Measurements from ENCODE around the gene NEMP2. TPM values are rescaled to one million over a fixed set of nuclear protein-coding genes. Genes with fewer than 3 reads are reported as not detected.

The NEMP2 gene
- total RNA-seq, 1 experiment from 2014 or later = 12.0 TPM

DNA sequence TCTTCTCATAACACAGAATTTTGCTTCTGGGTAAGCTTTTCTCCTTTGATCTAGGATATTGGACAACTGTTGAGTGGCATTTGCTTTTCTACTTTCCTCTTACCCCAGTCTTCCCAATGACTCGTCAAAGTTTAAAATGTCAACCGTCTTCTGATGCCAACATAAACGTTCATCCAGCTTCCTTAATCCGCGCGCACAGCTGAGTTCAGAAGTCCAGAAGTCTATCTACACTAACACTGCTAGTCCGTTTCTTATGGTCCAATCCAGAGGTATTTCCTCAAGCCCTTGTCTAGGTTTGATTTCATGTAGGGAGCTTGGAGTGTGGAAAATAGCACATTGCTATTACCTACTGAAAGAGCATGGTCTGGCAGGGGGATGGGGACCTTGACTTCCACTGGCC, 77.7 kb downstream of the NEMP2 start:
- H3K9me3 ChIP-seq (ENCODE audit: control insufficient read depth, insufficient read depth, low read depth, low read length) = no peaks in the 10 kb centered on the region
- in situ Hi-C loops (cut with HindIII; ENCODE audit: low pct_unique_long_range_greater_than_20kb, low sequenced_read_pairs) = no loop called here
- no peaks in the 10 kb centered on the region for H3K36me3 ChIP-seq (ENCODE audit: control insufficient read depth, insufficient read depth, low read length)
- ChIA-PET CTCF (no interaction called here), POLR2A (no interaction called here)
- ATAC-seq = no peak
- TF ChIP-seq, protein P1, sequence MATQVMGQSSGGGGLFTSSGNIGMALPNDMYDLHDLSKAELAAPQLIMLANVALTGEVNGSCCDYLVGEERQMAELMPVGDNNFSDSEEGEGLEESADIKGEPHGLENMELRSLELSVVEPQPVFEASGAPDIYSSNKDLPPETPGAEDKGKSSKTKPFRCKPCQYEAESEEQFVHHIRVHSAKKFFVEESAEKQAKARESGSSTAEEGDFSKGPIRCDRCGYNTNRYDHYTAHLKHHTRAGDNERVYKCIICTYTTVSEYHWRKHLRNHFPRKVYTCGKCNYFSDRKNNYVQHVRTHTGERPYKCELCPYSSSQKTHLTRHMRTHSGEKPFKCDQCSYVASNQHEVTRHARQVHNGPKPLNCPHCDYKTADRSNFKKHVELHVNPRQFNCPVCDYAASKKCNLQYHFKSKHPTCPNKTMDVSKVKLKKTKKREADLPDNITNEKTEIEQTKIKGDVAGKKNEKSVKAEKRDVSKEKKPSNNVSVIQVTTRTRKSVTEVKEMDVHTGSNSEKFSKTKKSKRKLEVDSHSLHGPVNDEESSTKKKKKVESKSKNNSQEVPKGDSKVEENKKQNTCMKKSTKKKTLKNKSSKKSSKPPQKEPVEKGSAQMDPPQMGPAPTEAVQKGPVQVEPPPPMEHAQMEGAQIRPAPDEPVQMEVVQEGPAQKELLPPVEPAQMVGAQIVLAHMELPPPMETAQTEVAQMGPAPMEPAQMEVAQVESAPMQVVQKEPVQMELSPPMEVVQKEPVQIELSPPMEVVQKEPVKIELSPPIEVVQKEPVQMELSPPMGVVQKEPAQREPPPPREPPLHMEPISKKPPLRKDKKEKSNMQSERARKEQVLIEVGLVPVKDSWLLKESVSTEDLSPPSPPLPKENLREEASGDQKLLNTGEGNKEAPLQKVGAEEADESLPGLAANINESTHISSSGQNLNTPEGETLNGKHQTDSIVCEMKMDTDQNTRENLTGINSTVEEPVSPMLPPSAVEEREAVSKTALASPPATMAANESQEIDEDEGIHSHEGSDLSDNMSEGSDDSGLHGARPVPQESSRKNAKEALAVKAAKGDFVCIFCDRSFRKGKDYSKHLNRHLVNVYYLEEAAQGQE (IDR thresholded peaks at IDR 0.05; ENCODE audit: insufficient read depth in 1 of 2, low read depth in 2 of 2, low read length in 1 of 2) = no peak
- TF ChIP-seq SIN3A (IDR thresholded peaks at IDR 0.05; ENCODE audit: borderline replicate concordance, insufficient read depth, low read depth, low read length) (no peak), TCF7L2 (IDR thresholded peaks at IDR 0.05; ENCODE audit: low read depth, low read length) (no peak), CTCF (IDR thresholded peaks at IDR 0.05) (no peak), POLR2AphosphoS5 (IDR thresholded peaks at IDR 0.05; ENCODE audit: low read depth, low read length) (no peak)
- DNase-seq (ENCODE audit: low read depth, low spot score) = no peak
- H3K4me1 ChIP-seq (ENCODE audit: control insufficient read depth, insufficient read depth, low read length) = no peaks in the 10 kb centered on the region
- no peak overlapping the region for H3K4me3 ChIP-seq (ENCODE audit: low read depth in 2 of 2, low read length in 2 of 2)
- no peak overlapping the region for H3K27ac ChIP-seq (ENCODE audit: low read length)
- intact Hi-C loops (cut with micrococcal nuclease; ENCODE audit: unreplicated experiment) = no loop called here
- no peaks in the 10 kb centered on the region for H3K27me3 ChIP-seq (ENCODE audit: control insufficient read depth, insufficient read depth, low read length)
- no TSS peak for BruUV-seq (replicated peaks)

- in situ Hi-C loops (cut with HindIII; ENCODE audit: low pct_unique_long_range_greater_than_20kb, low sequenced_read_pairs) (no loop called here), intact Hi-C loops (cut with micrococcal nuclease; ENCODE audit: unreplicated experiment) (no loop called here)
- no peaks in the 10 kb centered on the region for H3K9me3 ChIP-seq (ENCODE audit: control insufficient read depth, insufficient read depth, low read depth, low read length)
- no TSS peak for BruUV-seq (replicated peaks)
- no peak overlapping the region for H3K27ac ChIP-seq (ENCODE audit: low read length)
- H3K4me1 ChIP-seq (ENCODE audit: control insufficient read depth, insufficient read depth, low read length) = no peaks in the 10 kb centered on the region
- no peaks in the 10 kb centered on the region for H3K27me3 ChIP-seq (ENCODE audit: control insufficient read depth, insufficient read depth, low read length)
- CTCF ChIA-PET = no interaction called here
- POLR2A ChIA-PET = no interaction called here
- DNase-seq (ENCODE audit: low read depth, low spot score) (no peak), ATAC-seq (no peak)
- no peak overlapping the region for H3K4me3 ChIP-seq (ENCODE audit: low read depth in 2 of 2, low read length in 2 of 2)
- TF ChIP-seq SIN3A (IDR thresholded peaks at IDR 0.05; ENCODE audit: borderline replicate concordance, insufficient read depth, low read depth, low read length) (no peak), CTCF (IDR thresholded peaks at IDR 0.05) (no peak), POLR2AphosphoS5 (IDR thresholded peaks at IDR 0.05; ENCODE audit: low read depth, low read length) (no peak), TCF7L2 (IDR thresholded peaks at IDR 0.05; ENCODE audit: low read depth, low read length) (no peak)
- TF ChIP-seq, protein P1 (IDR thresholded peaks at IDR 0.05; ENCODE audit: insufficient read depth in 1 of 2, low read depth in 2 of 2, low read length in 1 of 2) = no peak
- no peaks in the 10 kb centered on the region for H3K36me3 ChIP-seq (ENCODE audit: control insufficient read depth, insufficient read depth, low read length)
Measured at GRCh38 chr2:190455358-190456095, 79.0 kb downstream of the NEMP2 start.

Measured in Panc1 (cell line).